Measurements from ENCODE around the gene ACTN3.

GRCh38 chr11:66554602-66555001, 7.9 kb downstream of the ACTN3 start:
- TF ChIP-seq CTCF (IDR thresholded peaks at IDR 0.05; ENCODE audit: insufficient read depth, low read length) (no peak), POLR2AphosphoS5 (IDR thresholded peaks at IDR 0.05; ENCODE audit: low read depth) (no peak), REST (IDR thresholded peaks at IDR 0.05; ENCODE audit: insufficient replicate concordance, low read depth) (no peak), SPI1 (IDR thresholded peaks at IDR 0.05; ENCODE audit: borderline replicate concordance, low read depth) (no peak), GABPA (IDR thresholded peaks at IDR 0.05; ENCODE audit: low read depth) (no peak)
